HepG2 (cell line): ENCODE data around the gene SLC34A2. TPM values are rescaled to one million over a fixed set of nuclear protein-coding genes. Genes with fewer than 3 reads are reported as not detected.

Experiments used
- ATAC-seq: fragments of 200-7000 bp; cut with Tn5 transposase; 3 replicates; pipeline ENCODE4 v1.9.1; 2020; ENCODE audit warnings: mild to moderate bottlenecking, moderate library complexity
- BruUV-seq: library from RNA; stranded (reverse); fragments of 400-500 nt; replicated peaks from 2 replicates; lab custom pipeline; 2021; lab: Mats Ljungman, UMichigan
- CTCF ChIA-PET: fragments of 300-600 bp; formaldehyde crosslinking; extraction: SDS; loops from one replicate; lab custom pipeline; 2021; ENCODE audit warnings: low total read pairs, inconsistent platforms, low intra/inter-chr PET ratio; lab: Yijun Ruan, JAX
- POLR2A ChIA-PET: fragments of 350-600 bp; sonication (Branson Sonifier 250); formaldehyde crosslinking; loops from one replicate; lab custom pipeline; 2020; ENCODE audit warnings: antibody characterized with exemption, inconsistent platforms; lab: Yijun Ruan, JAX
- DNase-seq: peaks from one replicate; pipeline ENCODE4 v3.0.0-alpha.2; 2015; ENCODE audit warnings: low spot score
- FAIRE-seq: peaks from 3 replicates; lab custom pipeline; 2011; peaks lifted over from hg19 to GRCh38; lab: Jason Lieb, UNC
- H2AFZ ChIP-seq: one replicate; pipeline ENCODE4 v1.6.1; 2011; ENCODE audit warnings: low read length, inconsistent platforms
- H3K27ac ChIP-seq: fragments of 300-600 bp; 3 replicates; pipeline ENCODE4 v1.8.0; 2011; ENCODE audit warnings: mixed run types, mild to moderate bottlenecking, mixed read lengths, low read length, inconsistent platforms; ENCODE audit not compliant: insufficient read depth; ENCODE audit errors: extremely low read length
- H3K27me3 ChIP-seq, 2 experiments: fragments of 200-600 bp in 1 of 2; 2 replicates in 1 of 2; 3 replicates in 1 of 2; pipeline versions ENCODE4 v1.6.0 to v1.8.0; 2011; ENCODE audit warnings: low read length in 2 of 2, mild to moderate bottlenecking in 2 of 2, moderate library complexity in 2 of 2, inconsistent platforms in 1 of 2; ENCODE audit not compliant: insufficient read depth in 2 of 2, control insufficient read depth in 1 of 2
- H3K36me3 ChIP-seq, 2 experiments: fragments of 200-600 bp in 1 of 2; replicated peaks in 1 of 2; 2 replicates in 1 of 2; 3 replicates in 1 of 2; pipeline versions ENCODE4 v1.5.1 to v1.8.0; 2011; ENCODE audit warnings: low read length in 2 of 2, inconsistent platforms in 1 of 2; ENCODE audit not compliant: insufficient read depth in 2 of 2, control insufficient read depth in 1 of 2
- H3K4me1 ChIP-seq: 2 replicates; pipeline ENCODE4 v1.5.1; 2012; ENCODE audit warnings: low read length, inconsistent platforms; ENCODE audit not compliant: insufficient read depth
- H3K4me2 ChIP-seq: 2 replicates; pipeline ENCODE4 v1.6.0; 2011; ENCODE audit warnings: low read depth, low read length, inconsistent platforms
- H3K4me3 ChIP-seq, 3 experiments: fragments of 200-600 bp in 1 of 3; sonication (generic), shearing (Covaris generic) in 1 of 3; replicated peaks in 1 of 3; 2 replicates each; pipeline ENCODE4 v1.5.1; 2011 to 2016; ENCODE audit warnings: low read length in 3 of 3, inconsistent platforms in 2 of 3, low read depth in 2 of 3, mild to moderate bottlenecking in 2 of 3, control low read depth in 1 of 3, mixed read lengths in 1 of 3; ENCODE audit not compliant: insufficient read depth in 1 of 3
- H3K79me2 ChIP-seq: one replicate; pipeline ENCODE4 v1.6.1; 2011; ENCODE audit warnings: low read length, inconsistent platforms; ENCODE audit not compliant: insufficient read depth
- H3K9ac ChIP-seq: 2 replicates; pipeline ENCODE4 v1.6.0; 2011; ENCODE audit warnings: mild to moderate bottlenecking, low read depth, low read length, inconsistent platforms; ENCODE audit not compliant: insufficient read depth
- H3K9me3 ChIP-seq: 2 replicates; pipeline ENCODE4 v1.5.1; 2012; ENCODE audit warnings: mild to moderate bottlenecking, low read length
- H4K20me1 ChIP-seq: 2 replicates; pipeline ENCODE4 v1.6.0; 2011; ENCODE audit warnings: inconsistent platforms, mild to moderate bottlenecking, low read length, moderate library complexity; ENCODE audit not compliant: insufficient read depth
- ARNT ChIP-seq: fragments of 450-650 bp; IDR thresholded peaks from 2 replicates; pipeline ENCODE4 v1.6.1; 2017
- BORCS8-MEF2B ChIP-seq: sonication (generic); formaldehyde crosslinking; IDR thresholded peaks from 2 replicates; pipeline ENCODE4 v1.8.0; 2022; ENCODE audit warnings: mild to moderate bottlenecking, missing genetic modification reagents
- CEBPB ChIP-seq: IDR thresholded peaks from 2 replicates; pipeline ENCODE4 v1.6.1; 2011; ENCODE audit warnings: low read depth, low read length, improper control_type of control experiment, borderline replicate concordance
- ISX ChIP-seq: sonication (generic); formaldehyde crosslinking; conservative IDR thresholded peaks from 2 replicates; pipeline ENCODE4 v1.5.0; 2020; ENCODE audit warnings: missing genetic modification reagents
- RAD21 ChIP-seq: fragments of 450-650 bp; formaldehyde crosslinking; IDR thresholded peaks from 2 replicates; pipeline ENCODE4 v1.5.0; 2020; ENCODE audit warnings: mild to moderate bottlenecking
- SMC3 ChIP-seq: IDR thresholded peaks from 2 replicates; pipeline ENCODE4 v1.6.1; 2011; ENCODE audit warnings: low read length, improper control_type of control experiment
- TGIF2 ChIP-seq: IDR thresholded peaks from 2 replicates; pipeline ENCODE4 v1.6.1; 2016; ENCODE audit warnings: control low read depth, missing compliant biosample characterization
- YY1 ChIP-seq: IDR thresholded peaks from 2 replicates; pipeline ENCODE4 v1.6.1; 2011; ENCODE audit warnings: low read length, low read depth, moderate library complexity, mild to moderate bottlenecking; ENCODE audit not compliant: insufficient read depth, insufficient replicate concordance
- ZFAT ChIP-seq: sonication (generic); formaldehyde crosslinking; conservative IDR thresholded peaks from 2 replicates; pipeline ENCODE4 v1.8.1; 2023; ENCODE audit warnings: missing genetic modification reagents, inconsistent platforms
- ZNF615 ChIP-seq: sonication (generic); formaldehyde crosslinking; IDR thresholded peaks from 2 replicates; pipeline ENCODE4 v1.5.0; 2020; ENCODE audit warnings: mild to moderate bottlenecking, missing genetic modification reagents, borderline replicate concordance
- ZNF619 ChIP-seq: sonication (generic); formaldehyde crosslinking; IDR thresholded peaks from 2 replicates; pipeline ENCODE4 v1.4.0; 2020; ENCODE audit warnings: mild to moderate bottlenecking, missing genetic modification reagents
- ZNF678 ChIP-seq: sonication (generic); formaldehyde crosslinking; IDR thresholded peaks from 2 replicates; pipeline ENCODE4 v1.4.0; 2020; ENCODE audit warnings: mild to moderate bottlenecking, missing genetic modification reagents
- ZSCAN25 ChIP-seq: sonication (generic); formaldehyde crosslinking; IDR thresholded peaks from 2 replicates; pipeline ENCODE4 v1.8.0; 2022; ENCODE audit warnings: mild to moderate bottlenecking, missing genetic modification reagents
- WGBS: methylation state at CpG from one replicate; pipeline ENCODE4 v1.1.6; 2017; ENCODE audit warnings: low lambda C conversion rate; 5-methylcytosine and 5-hydroxymethylcytosine counted together
- in situ Hi-C: cut with HindIII; loops from 2 replicates; pipeline ENCODE4 v1.10.0; 2017; ENCODE audit warnings: low pct_unique_long_range_greater_than_20kb; ENCODE audit not compliant: extremely low pct_ligation_motif_present
- intact Hi-C: fragments of 100-400 bp; cut with micrococcal nuclease; formaldehyde crosslinking; loops from one replicate; pipeline ENCODE4 v1.10.0; 2022; ENCODE audit not compliant: unreplicated experiment
- polyA plus RNA-seq, 8 experiments: library from polyadenylated mRNA; depleted of rRNA in 3 of 8; stranded (reverse) in 7 of 8; unstranded in 1 of 8; fragments of >200 nt; fragmentation: Illumina TruSeq in 4 of 8; extraction: Trizol in 4 of 8; gene quantifications; 2 replicates each; pipeline versions ENCODE4 v1.2.1 to v1.2.3, GENCODE V29; 2011 to 2016; ENCODE audit warnings: low read depth in 4 of 8, missing spikeins in 1 of 8, mixed read lengths in 1 of 8; ENCODE audit not compliant: insufficient read depth in 1 of 8
- total RNA-seq, 5 experiments: library from RNA; depleted of rRNA; stranded (reverse); fragments of >200 nt; fragmentation: Illumina TruSeq; extraction: Trizol; gene quantifications; 2 replicates each; pipeline ENCODE4 v1.2.3, GENCODE V29; 2016; ENCODE audit warnings: low read depth in 1 of 5
- TF ChIP-seq, protein P1 (sequence below): sonication (generic); formaldehyde crosslinking; IDR thresholded peaks from 2 replicates; pipeline ENCODE4 v1.4.0; 2020; ENCODE audit warnings: missing genetic modification reagents, borderline replicate concordance
- TF ChIP-seq, protein P2 (sequence below): sonication (generic); formaldehyde crosslinking; IDR thresholded peaks from 2 replicates; pipeline ENCODE4 v1.5.0; 2020; ENCODE audit warnings: missing genetic modification reagents

Gene SLC34A2
- total and polyA plus RNA-seq, 2 of the 13 experiments (the other 11 are each of a cell fraction or from before 2014, with no cell fraction given), result not detected

DNA sequence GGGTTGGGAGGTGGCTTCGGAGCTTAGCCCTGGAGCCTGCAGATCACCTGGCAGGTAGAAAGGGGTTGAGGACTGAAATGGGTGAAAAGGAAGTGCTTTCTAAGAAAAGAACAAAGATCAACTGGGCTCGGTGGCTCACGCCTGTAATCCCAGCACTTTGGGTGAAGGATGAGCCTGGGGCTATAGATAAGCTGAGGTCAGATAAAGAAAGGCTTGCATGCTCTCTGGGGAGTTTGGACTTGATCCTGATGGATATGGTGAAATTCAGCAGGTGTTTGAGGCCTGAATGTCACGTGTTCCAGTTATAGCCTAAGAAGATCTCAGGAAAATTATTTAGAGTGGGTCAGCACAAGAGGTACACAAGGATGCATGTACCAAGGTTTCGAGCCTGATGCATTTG, 40.8 kb downstream of the SLC34A2 start:
- Histone ChIP-seq H3K4me3 (no peak overlapping the region), H3K9me3 (no peaks in the 10 kb centered on the region), H4K20me1 (no peaks in the 10 kb centered on the region), H3K9ac (no peak overlapping the region), H3K4me2 (no peak overlapping the region), H3K79me2 (no peaks in the 10 kb centered on the region), H3K27me3 (no peaks in the 10 kb centered on the region; a peak in 1 of 5 replicates), H2AFZ (no peak overlapping the region), H3K27ac (no peak overlapping the region), H3K4me1 (no peaks in the 10 kb centered on the region), H3K36me3 (no peaks in the 10 kb centered on the region)
- intact Hi-C loops (no loop called here), in situ Hi-C loops (no loop called here)
- CTCF ChIA-PET, result no interaction called here
- no peak for ATAC-seq
- BruUV-seq, result no TSS peak
- no peak for DNase-seq
- POLR2A ChIA-PET, result no interaction called here
- WGBS, result 8% methylated on average over 5 of the region's 5 CpGs
- FAIRE-seq, result no peak
- no peak for TF ChIP-seq ZFAT (CRISPR knock-in tag)
- TF ChIP-seq ZNF619 (CRISPR knock-in tag), result no peak
- no peak for TF ChIP-seq ZSCAN25 (CRISPR knock-in tag)
- TF ChIP-seq BORCS8-MEF2B (CRISPR knock-in tag), result no peak

DNA sequence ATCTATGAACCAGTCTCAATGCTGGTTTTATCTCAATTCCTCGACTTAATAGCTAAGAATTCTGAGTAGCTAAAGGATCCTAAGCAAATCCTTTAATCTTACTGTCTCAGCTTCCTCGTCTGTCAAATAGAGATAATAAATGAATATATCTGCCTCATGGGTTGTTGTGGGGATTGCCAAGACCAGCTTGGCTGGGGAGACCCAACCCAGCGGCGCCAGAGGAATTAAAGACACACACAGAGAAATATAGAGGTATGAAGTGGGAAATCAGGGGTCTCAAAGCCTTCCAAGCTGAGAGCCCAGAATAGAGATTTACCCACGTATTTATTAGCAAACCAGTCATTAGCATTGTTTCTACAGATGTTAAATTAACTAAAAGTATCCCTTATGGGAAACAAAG, 41.9 kb downstream of the SLC34A2 start:
- ATAC-seq, result no peak
- H3K79me2 ChIP-seq, result no peaks in the 10 kb centered on the region
- H3K36me3 ChIP-seq, result no peaks in the 10 kb centered on the region
- BruUV-seq, result no TSS peak
- no peaks in the 10 kb centered on the region for H4K20me1 ChIP-seq
- no peak overlapping the region for H3K27ac ChIP-seq
- no peak for FAIRE-seq
- POLR2A ChIA-PET, result no interaction called here
- intact Hi-C loops (no loop called here), in situ Hi-C loops (no loop called here)
- no peak overlapping the region for H2AFZ ChIP-seq
- CTCF ChIA-PET, result no interaction called here
- H3K4me3 ChIP-seq, result no peak overlapping the region
- H3K4me1 ChIP-seq, result no peaks in the 10 kb centered on the region
- H3K9me3 ChIP-seq, result no peaks in the 10 kb centered on the region
- DNase-seq, result no peak
- no peak overlapping the region for H3K4me2 ChIP-seq
- 17% methylated on average over 5 of the region's 5 CpGs for WGBS
- H3K9ac ChIP-seq, result no peak overlapping the region
- H3K27me3 ChIP-seq, result no peaks in the 10 kb centered on the region; a peak in 1 of 5 replicates
- TF ChIP-seq, protein P1, sequence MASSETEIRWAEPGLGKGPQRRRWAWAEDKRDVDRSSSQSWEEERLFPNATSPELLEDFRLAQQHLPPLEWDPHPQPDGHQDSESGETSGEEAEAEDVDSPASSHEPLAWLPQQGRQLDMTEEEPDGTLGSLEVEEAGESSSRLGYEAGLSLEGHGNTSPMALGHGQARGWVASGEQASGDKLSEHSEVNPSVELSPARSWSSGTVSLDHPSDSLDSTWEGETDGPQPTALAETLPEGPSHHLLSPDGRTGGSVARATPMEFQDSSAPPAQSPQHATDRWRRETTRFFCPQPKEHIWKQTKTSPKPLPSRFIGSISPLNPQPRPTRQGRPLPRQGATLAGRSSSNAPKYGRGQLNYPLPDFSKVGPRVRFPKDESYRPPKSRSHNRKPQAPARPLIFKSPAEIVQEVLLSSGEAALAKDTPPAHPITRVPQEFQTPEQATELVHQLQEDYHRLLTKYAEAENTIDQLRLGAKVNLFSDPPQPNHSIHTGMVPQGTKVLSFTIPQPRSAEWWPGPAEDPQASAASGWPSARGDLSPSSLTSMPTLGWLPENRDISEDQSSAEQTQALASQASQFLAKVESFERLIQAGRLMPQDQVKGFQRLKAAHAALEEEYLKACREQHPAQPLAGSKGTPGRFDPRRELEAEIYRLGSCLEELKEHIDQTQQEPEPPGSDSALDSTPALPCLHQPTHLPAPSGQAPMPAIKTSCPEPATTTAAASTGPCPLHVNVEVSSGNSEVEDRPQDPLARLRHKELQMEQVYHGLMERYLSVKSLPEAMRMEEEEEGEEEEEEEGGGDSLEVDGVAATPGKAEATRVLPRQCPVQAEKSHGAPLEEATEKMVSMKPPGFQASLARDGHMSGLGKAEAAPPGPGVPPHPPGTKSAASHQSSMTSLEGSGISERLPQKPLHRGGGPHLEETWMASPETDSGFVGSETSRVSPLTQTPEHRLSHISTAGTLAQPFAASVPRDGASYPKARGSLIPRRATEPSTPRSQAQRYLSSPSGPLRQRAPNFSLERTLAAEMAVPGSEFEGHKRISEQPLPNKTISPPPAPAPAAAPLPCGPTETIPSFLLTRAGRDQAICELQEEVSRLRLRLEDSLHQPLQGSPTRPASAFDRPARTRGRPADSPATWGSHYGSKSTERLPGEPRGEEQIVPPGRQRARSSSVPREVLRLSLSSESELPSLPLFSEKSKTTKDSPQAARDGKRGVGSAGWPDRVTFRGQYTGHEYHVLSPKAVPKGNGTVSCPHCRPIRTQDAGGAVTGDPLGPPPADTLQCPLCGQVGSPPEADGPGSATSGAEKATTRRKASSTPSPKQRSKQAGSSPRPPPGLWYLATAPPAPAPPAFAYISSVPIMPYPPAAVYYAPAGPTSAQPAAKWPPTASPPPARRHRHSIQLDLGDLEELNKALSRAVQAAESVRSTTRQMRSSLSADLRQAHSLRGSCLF (CRISPR knock-in tag), result no peak
- no peak for TF ChIP-seq ISX (CRISPR knock-in tag)
- TF ChIP-seq TGIF2 (CRISPR knock-in tag), result no peak
- no peak for TF ChIP-seq ZNF678 (CRISPR knock-in tag)
- no peak for TF ChIP-seq RAD21 (CRISPR knock-in tag)
- TF ChIP-seq ZSCAN25 (CRISPR knock-in tag), result no peak
- TF ChIP-seq ARNT, result no peak
- TF ChIP-seq, protein P2, sequence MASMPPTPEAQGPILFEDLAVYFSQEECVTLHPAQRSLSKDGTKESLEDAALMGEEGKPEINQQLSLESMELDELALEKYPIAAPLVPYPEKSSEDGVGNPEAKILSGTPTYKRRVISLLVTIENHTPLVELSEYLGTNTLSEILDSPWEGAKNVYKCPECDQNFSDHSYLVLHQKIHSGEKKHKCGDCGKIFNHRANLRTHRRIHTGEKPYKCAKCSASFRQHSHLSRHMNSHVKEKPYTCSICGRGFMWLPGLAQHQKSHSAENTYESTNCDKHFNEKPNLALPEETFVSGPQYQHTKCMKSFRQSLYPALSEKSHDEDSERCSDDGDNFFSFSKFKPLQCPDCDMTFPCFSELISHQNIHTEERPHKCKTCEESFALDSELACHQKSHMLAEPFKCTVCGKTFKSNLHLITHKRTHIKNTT (CRISPR knock-in tag), result no peak
- TF ChIP-seq SMC3, result no peak
- no peak for TF ChIP-seq YY1
- no peak for TF ChIP-seq CEBPB
- no peak for TF ChIP-seq ZNF615 (CRISPR knock-in tag)
